ENCODE measurements around the gene SMC5. TPM values are rescaled to one million over a fixed set of nuclear protein-coding genes. Genes with fewer than 3 reads are reported as not detected.
"Not testable (repeated sequence)": the region's sequence is repeated elsewhere in the genome, so short reads cannot be mapped to it uniquely, and the experiment has no call there.

The SMC5 gene
- total RNA-seq, 1 experiment from 2014 or later: 7.7 TPM

DNA sequence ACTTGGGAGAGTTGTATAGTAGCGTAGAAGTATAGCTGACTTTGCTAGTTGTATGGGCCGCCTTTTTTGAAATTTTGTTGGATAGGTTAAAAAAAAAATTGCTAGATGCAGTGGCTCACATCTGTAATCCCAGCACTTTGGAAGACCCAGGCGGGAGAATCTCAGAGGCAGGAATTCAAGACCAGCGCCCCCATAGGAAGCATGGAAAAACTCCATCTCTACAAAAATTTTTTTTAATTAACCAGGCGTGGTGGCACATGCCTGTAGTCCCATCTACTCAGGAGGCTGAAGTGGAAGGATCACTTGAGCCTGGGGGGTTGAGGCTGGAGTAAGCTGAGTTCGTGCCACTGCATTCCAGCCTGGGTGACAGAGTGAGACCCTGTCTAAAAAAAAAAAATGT is 59.2 kb downstream of the SMC5 start:
- H3K4me3 Mint-ChIP-seq (ENCODE audit: unreplicated experiment): no peak overlapping the region
- no TSS peak for BruUV-seq (replicated peaks)

DNA sequence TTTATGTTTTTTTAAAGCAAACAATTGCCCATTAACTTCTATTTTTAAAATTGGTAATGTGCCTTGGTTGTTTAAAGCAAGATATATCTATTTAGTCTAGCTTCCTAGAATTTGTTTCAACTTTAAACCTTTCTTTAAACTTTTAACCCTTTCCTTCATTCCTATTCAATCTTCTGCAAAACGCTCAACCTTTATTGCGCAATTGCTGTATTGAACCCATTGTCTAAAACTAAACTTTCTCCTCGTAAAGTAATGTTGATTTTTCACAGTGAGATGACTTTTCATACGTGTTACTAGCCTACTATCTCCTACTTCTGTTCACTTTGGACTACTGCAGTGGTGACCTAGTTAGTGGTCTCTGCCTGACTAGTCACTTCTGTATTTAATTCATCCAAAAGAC is 63.3 kb downstream of the SMC5 start:
- TF ChIP-seq, protein P1, sequence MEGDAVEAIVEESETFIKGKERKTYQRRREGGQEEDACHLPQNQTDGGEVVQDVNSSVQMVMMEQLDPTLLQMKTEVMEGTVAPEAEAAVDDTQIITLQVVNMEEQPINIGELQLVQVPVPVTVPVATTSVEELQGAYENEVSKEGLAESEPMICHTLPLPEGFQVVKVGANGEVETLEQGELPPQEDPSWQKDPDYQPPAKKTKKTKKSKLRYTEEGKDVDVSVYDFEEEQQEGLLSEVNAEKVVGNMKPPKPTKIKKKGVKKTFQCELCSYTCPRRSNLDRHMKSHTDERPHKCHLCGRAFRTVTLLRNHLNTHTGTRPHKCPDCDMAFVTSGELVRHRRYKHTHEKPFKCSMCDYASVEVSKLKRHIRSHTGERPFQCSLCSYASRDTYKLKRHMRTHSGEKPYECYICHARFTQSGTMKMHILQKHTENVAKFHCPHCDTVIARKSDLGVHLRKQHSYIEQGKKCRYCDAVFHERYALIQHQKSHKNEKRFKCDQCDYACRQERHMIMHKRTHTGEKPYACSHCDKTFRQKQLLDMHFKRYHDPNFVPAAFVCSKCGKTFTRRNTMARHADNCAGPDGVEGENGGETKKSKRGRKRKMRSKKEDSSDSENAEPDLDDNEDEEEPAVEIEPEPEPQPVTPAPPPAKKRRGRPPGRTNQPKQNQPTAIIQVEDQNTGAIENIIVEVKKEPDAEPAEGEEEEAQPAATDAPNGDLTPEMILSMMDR (IDR thresholded peaks at IDR 0.05; ENCODE audit: insufficient read depth in 1 of 2, low read depth in 1 of 2, low read length in 1 of 2, severe bottlenecking in 1 of 2, unreplicated experiment in 1 of 2): no peak
- CTCF ChIA-PET: no interaction called here
- H3K4me3 Mint-ChIP-seq (ENCODE audit: unreplicated experiment): no peak overlapping the region

More for the DNA sequence above, 59.2 kb downstream of the SMC5 start:
- TF ChIP-seq, protein P1 (IDR thresholded peaks at IDR 0.05; ENCODE audit: insufficient read depth in 1 of 2, low read depth in 1 of 2, low read length in 1 of 2, severe bottlenecking in 1 of 2, unreplicated experiment in 1 of 2): no peak
- Mint-ChIP-seq H3K9me3 (ENCODE audit: unreplicated experiment) (no peaks in the 10 kb centered on the region), H3K36me3 (ENCODE audit: insufficient read depth, unreplicated experiment) (peaks cover 9% of the 10 kb centered on the region), H3K27ac (ENCODE audit: unreplicated experiment) (no peak overlapping the region), H3K4me1 (ENCODE audit: low read depth, unreplicated experiment) (no peaks in the 10 kb centered on the region), H3K27me3 (ENCODE audit: insufficient read depth, unreplicated experiment) (no peaks in the 10 kb centered on the region)
- Histone ChIP-seq H3K4me1 (no peaks in the 10 kb centered on the region), H3K4me3 (ENCODE audit: low read depth, low read length) (no peak overlapping the region), H3K9me3 (no peaks in the 10 kb centered on the region), H3K27me3 (replicated peaks; ENCODE audit: control insufficient read depth, insufficient read depth, low read length) (no peaks in the 10 kb centered on the region), H3K36me3 (ENCODE audit: control insufficient read depth, insufficient read depth, low read length) (no peaks in the 10 kb centered on the region)
- intact Hi-C loops (cut with micrococcal nuclease; ENCODE audit: unreplicated experiment): no loop called here
- POLR2A ChIA-PET: no interaction called here
- CTCF ChIA-PET: no interaction called here
- peak in 1 of 2 experiments; percentile 1 for DNase-seq

DNA sequence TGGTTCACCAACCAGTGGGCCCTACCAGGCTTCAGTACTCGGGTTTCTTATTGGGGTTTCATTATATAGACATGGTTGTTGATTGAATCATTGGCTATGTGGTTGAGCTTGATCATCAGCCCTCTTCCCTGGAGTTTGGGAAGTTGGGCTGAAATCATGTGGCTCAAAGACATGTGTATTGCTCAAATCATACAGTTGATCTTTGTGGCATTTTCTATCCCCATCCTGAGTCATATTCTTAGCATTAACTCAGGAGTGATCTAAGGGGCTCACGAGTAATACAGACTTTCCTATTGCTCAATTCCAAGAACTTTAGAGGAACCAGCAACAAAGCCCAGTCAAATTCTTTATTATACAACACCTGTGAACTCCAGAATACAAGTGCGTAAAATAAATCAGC is 66.2 kb downstream of the SMC5 start:
- Mint-ChIP-seq H3K9me3 (ENCODE audit: unreplicated experiment) (no peaks in the 10 kb centered on the region), H3K27me3 (ENCODE audit: insufficient read depth, unreplicated experiment) (no peaks in the 10 kb centered on the region), H3K27ac (ENCODE audit: unreplicated experiment) (no peak overlapping the region), H3K36me3 (ENCODE audit: insufficient read depth, unreplicated experiment) (peaks cover 24% of the 10 kb centered on the region), H3K4me1 (ENCODE audit: low read depth, unreplicated experiment) (no peaks in the 10 kb centered on the region), H3K4me3 (ENCODE audit: unreplicated experiment) (no peak overlapping the region)
- Histone ChIP-seq H3K27me3 (replicated peaks; ENCODE audit: control insufficient read depth, insufficient read depth, low read length) (no peaks in the 10 kb centered on the region), H3K4me1 (no peaks in the 10 kb centered on the region), H3K9me3 (no peaks in the 10 kb centered on the region), H3K4me3 (ENCODE audit: low read depth, low read length) (no peak overlapping the region), H3K36me3 (ENCODE audit: control insufficient read depth, insufficient read depth, low read length) (no peaks in the 10 kb centered on the region)
- intact Hi-C loops (cut with micrococcal nuclease; ENCODE audit: unreplicated experiment): no loop called here
- POLR2A ChIA-PET: no interaction called here
- BruUV-seq (replicated peaks): no TSS peak
- DNase-seq: no peak
- TF ChIP-seq, protein P1 (IDR thresholded peaks at IDR 0.05; ENCODE audit: insufficient read depth in 1 of 2, low read depth in 1 of 2, low read length in 1 of 2, severe bottlenecking in 1 of 2, unreplicated experiment in 1 of 2): no peak
- CTCF ChIA-PET: no interaction called here

More for the DNA sequence above, 63.3 kb downstream of the SMC5 start:
- intact Hi-C loops (cut with micrococcal nuclease; ENCODE audit: unreplicated experiment): no loop called here
- Mint-ChIP-seq H3K4me1 (ENCODE audit: low read depth, unreplicated experiment) (no peaks in the 10 kb centered on the region), H3K27ac (ENCODE audit: unreplicated experiment) (no peak overlapping the region), H3K36me3 (ENCODE audit: insufficient read depth, unreplicated experiment) (peaks cover 10% of the 10 kb centered on the region), H3K9me3 (ENCODE audit: unreplicated experiment) (no peaks in the 10 kb centered on the region), H3K27me3 (ENCODE audit: insufficient read depth, unreplicated experiment) (no peaks in the 10 kb centered on the region)
- no peaks in the 10 kb centered on the region for H3K27me3 ChIP-seq (replicated peaks; ENCODE audit: control insufficient read depth, insufficient read depth, low read length)
- BruUV-seq (replicated peaks): no TSS peak
- POLR2A ChIA-PET: no interaction called here
- no peaks in the 10 kb centered on the region for H3K4me1 ChIP-seq
- no peaks in the 10 kb centered on the region for H3K9me3 ChIP-seq
- no peak for DNase-seq
- H3K4me3 ChIP-seq (ENCODE audit: low read depth, low read length): no peak overlapping the region
- no peaks in the 10 kb centered on the region for H3K36me3 ChIP-seq (ENCODE audit: control insufficient read depth, insufficient read depth, low read length)

DNA sequence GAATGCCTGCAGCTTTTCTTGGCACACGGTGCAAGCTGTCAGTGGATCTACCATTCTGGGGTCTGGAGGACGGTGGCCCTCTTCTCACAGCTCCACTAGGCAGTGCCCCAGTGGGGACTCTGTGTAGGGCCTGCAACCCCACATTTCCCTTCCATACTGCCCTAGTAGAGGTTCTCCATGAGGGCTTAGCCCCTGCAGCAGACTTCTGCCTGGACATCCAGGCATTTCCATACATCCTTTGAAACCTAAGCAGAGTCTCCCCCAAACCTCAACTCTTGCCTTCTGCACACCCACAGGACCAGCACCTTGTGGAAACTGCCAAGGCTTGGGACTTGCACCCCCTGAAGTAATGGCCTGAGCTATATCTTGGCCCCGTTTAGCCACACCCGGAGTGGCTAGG is 69.8 kb downstream of the SMC5 start:
- CTCF ChIA-PET: not testable (repeated sequence)

More for the DNA sequence above, 69.8 kb downstream of the SMC5 start:
- H3K4me1 Mint-ChIP-seq (ENCODE audit: low read depth, unreplicated experiment); H3K4me3 ChIP-seq (ENCODE audit: low read depth, low read length); H3K36me3 ChIP-seq (ENCODE audit: control insufficient read depth, insufficient read depth, low read length); H3K4me1 ChIP-seq; H3K9me3 Mint-ChIP-seq (ENCODE audit: unreplicated experiment); intact Hi-C loops (cut with micrococcal nuclease; ENCODE audit: unreplicated experiment); H3K27me3 Mint-ChIP-seq (ENCODE audit: insufficient read depth, unreplicated experiment); H3K4me3 Mint-ChIP-seq (ENCODE audit: unreplicated experiment); DNase-seq; H3K27ac Mint-ChIP-seq (ENCODE audit: unreplicated experiment); POLR2A ChIA-PET; H3K27me3 ChIP-seq (replicated peaks; ENCODE audit: control insufficient read depth, insufficient read depth, low read length); BruUV-seq (replicated peaks); H3K9me3 ChIP-seq: not testable (repeated sequence)
- peaks cover 15% of the 10 kb centered on the region for H3K36me3 Mint-ChIP-seq (ENCODE audit: insufficient read depth, unreplicated experiment)

Measured in Caco-2 (cell line).